Kidney (tissue), 14 donors: ENCODE measurements around the gene SOX13. TPM values are rescaled to one million over a fixed set of nuclear protein-coding genes. Genes with fewer than 3 reads are reported as not detected.

Source experiments
- DNase-seq, 5 donors: peaks; one replicate each; pipeline ENCODE4 v3.0.0-alpha.2; 2013 to 2020
- FAIRE-seq: peaks from 2 replicates; lab custom pipeline; 2012; peaks lifted over from hg19 to GRCh38; lab: Jason Lieb, UNC
- H3K27ac ChIP-seq, 2 donors: one replicate each; pipeline ENCODE4 v1.7.0; 2013; ENCODE audit warnings: low read depth in 2 of 2, low read length in 2 of 2, inconsistent platforms in 1 of 2
- H3K27me3 ChIP-seq: one replicate; pipeline ENCODE4 v1.7.1; 2013; ENCODE audit warnings: low read length, inconsistent platforms; ENCODE audit not compliant: control insufficient read depth, insufficient read depth
- H3K36me3 ChIP-seq, 3 donors: one replicate each; pipeline versions ENCODE4 v1.7.0 to v1.7.1; 2013; ENCODE audit warnings: low read length in 3 of 3, control low read depth in 1 of 3, inconsistent platforms in 1 of 3; ENCODE audit not compliant: insufficient read depth in 3 of 3, control insufficient read depth in 2 of 3
- H3K4me1 ChIP-seq, 3 donors: one replicate each; pipeline versions ENCODE4 v1.7.0 to v1.7.1; 2013; ENCODE audit warnings: low read length in 3 of 3, inconsistent platforms in 1 of 3, low read depth in 1 of 3; ENCODE audit not compliant: control insufficient read depth in 2 of 3, insufficient read depth in 2 of 3
- H3K4me3 ChIP-seq, 3 donors: one replicate each; pipeline versions ENCODE4 v1.7.0 to v1.8.1; 2013; ENCODE audit warnings: low read length in 3 of 3, control low read depth in 1 of 3, inconsistent platforms in 1 of 3
- H3K9ac ChIP-seq, 3 donors: one replicate each; pipeline versions ENCODE4 v1.7.0 to v1.7.1; 2013; ENCODE audit warnings: low read length in 3 of 3, control low read depth in 1 of 3, inconsistent platforms in 1 of 3
- H3K9me3 ChIP-seq, 3 donors: one replicate each; pipeline versions ENCODE4 v1.7.0 to v1.7.1; 2013; ENCODE audit warnings: low read length in 3 of 3, control low read depth in 1 of 3, inconsistent platforms in 1 of 3; ENCODE audit not compliant: control insufficient read depth in 2 of 3, insufficient read depth in 1 of 3
- intact Hi-C: fragments of 100-400 bp; cut with DNase I; formaldehyde crosslinking; loops from one replicate; pipeline ENCODE4 v1.11.1; 2022
- polyA plus RNA-seq: library from polyadenylated mRNA; stranded (reverse); fragments of 350-450 nt; fragmentation: Illumina TruSeq; extraction: RNeasy Lipid Tissue Mini Kit (QIAGEN cat#74804); gene quantifications from one replicate; pipeline ENCODE4 v1.2.3, GENCODE V29; 2014; ENCODE audit warnings: low read depth, low replicate concordance; ENCODE audit not compliant: insufficient read depth
- total RNA-seq: library from RNA; stranded (reverse); fragmentation: NEBNext Ultra II Directional; extraction: Animal tissue kit (Norgen Biotek cat#: 25700); gene quantifications from one replicate; pipeline ENCODE4 v1.2.1, GENCODE V29; 2021
- TF ChIP-seq, protein P1 (sequence below): IDR thresholded peaks from 3 replicates; pipeline ENCODE4 v1.5.1; 2012; ENCODE audit warnings: mild to moderate bottlenecking, moderate library complexity, borderline replicate concordance; ENCODE audit not compliant: insufficient read depth; ENCODE audit errors: extremely low read depth
- donor health status: control.
- donor health status: control.
- donor health status: control.
- donor health status: control.
- donor health status: control.
- donor health status: DM: yes; HTN: yes; CAD: no.
- donor health status: Normal renal cell carcinoma (clear cell type).

The SOX13 gene
- total and polyA plus RNA-seq, 2 donors from 2014 or later = 23.9 to 55.2 TPM

DNA sequence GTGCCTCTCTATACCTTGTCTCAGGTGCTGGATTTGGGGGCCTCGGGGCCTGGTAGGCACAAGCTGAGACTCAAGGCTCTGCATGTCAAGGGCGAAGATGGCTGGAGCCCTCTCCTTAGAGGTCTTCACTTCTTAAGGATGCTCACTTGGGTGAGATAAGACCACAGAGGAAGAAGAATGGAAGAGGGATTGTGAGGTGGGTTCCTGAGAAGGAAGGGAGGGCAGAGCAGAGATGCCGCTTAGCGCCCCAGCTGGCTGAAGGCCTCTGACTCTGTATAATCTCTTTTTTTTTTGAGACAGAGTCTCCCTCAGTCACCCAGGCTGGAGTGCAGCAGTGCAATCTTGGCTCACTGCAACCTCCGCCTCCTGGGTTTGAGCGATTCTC, 32.2 kb downstream of the SOX13 start:
- Histone ChIP-seq H3K27ac (peak overlapping the region; percentile 77 to 78), H3K36me3 (no peaks in the 10 kb centered on the region), H3K9me3 (no peaks in the 10 kb centered on the region), H3K27me3 (no peaks in the 10 kb centered on the region), H3K9ac (no peak overlapping the region), H3K4me3 (no peak overlapping the region), H3K4me1 (peaks cover 0 to 57% (median 27%) of the 10 kb centered on the region in 3 donors)
- no peak for FAIRE-seq
- intact Hi-C loops = no loop called here
- no peak for DNase-seq
- TF ChIP-seq, protein P1, sequence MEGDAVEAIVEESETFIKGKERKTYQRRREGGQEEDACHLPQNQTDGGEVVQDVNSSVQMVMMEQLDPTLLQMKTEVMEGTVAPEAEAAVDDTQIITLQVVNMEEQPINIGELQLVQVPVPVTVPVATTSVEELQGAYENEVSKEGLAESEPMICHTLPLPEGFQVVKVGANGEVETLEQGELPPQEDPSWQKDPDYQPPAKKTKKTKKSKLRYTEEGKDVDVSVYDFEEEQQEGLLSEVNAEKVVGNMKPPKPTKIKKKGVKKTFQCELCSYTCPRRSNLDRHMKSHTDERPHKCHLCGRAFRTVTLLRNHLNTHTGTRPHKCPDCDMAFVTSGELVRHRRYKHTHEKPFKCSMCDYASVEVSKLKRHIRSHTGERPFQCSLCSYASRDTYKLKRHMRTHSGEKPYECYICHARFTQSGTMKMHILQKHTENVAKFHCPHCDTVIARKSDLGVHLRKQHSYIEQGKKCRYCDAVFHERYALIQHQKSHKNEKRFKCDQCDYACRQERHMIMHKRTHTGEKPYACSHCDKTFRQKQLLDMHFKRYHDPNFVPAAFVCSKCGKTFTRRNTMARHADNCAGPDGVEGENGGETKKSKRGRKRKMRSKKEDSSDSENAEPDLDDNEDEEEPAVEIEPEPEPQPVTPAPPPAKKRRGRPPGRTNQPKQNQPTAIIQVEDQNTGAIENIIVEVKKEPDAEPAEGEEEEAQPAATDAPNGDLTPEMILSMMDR = no peak

DNA sequence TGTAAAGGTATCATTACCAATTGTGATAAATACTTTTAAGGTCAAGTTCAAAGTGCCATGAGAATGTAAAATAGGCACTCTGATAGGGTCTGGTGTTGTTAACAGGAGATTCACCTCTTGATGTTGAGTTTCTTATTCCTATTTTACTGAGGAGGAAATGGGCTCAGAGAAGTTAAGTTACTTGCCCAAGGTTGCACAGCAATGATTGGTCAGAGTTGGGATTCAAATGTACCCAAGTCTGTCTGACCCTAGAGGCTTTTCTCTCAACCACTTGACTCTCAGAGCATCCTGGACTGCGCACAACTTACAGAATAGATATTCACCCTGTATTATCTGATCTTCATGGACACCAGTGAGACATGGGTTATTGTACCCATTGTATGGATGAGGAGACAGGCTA, 33.9 kb downstream of the SOX13 start:
- Histone ChIP-seq H3K27ac (no peak overlapping the region), H3K36me3 (no peaks in the 10 kb centered on the region)
- no peak for FAIRE-seq

DNA sequence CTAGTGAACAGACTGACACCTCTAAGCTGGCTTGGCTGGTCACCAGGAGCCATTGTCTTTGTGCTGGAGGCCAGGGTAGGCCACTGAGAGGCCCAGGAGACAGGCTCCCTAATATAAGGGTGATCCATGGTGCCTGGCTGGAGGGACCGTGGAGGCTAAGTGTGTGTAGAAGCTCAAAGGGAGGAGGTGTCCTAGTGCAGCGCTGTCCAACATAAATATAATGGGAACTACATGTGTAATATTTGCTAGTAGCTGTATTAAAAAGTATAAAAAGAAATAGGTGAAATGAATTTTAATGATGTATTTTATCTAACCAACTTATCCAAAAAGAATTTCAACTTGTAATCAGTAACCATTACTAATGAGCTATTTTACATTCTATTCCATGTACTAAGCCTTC, 35.0 kb downstream of the SOX13 start:
- Histone ChIP-seq H3K9me3 (no peaks in the 10 kb centered on the region), H3K9ac (no peak overlapping the region), H3K4me1 (peaks cover 0 to 44% (median 23%) of the 10 kb centered on the region in 3 donors), H3K27ac (no peak overlapping the region), H3K36me3 (no peaks in the 10 kb centered on the region), H3K4me3 (no peak overlapping the region), H3K27me3 (no peaks in the 10 kb centered on the region)
- no peak for FAIRE-seq
- intact Hi-C loops = no loop called here
- TF ChIP-seq, protein P1 = no peak
- no peak for DNase-seq

More for the DNA sequence above, 33.9 kb downstream of the SOX13 start:
- Histone ChIP-seq H3K9me3 (no peaks in the 10 kb centered on the region), H3K4me1 (peaks cover 0 to 51% (median 27%) of the 10 kb centered on the region in 3 donors), H3K9ac (no peak overlapping the region), H3K4me3 (no peak overlapping the region), H3K27me3 (no peaks in the 10 kb centered on the region)
- no peak for DNase-seq
- TF ChIP-seq, protein P1 = no peak
- intact Hi-C loops = no loop called here
